Putamen (tissue), 1 donor: ENCODE data around the gene FANCD2OS.
A peak's percentile ranks its signal among the peaks of the same experiment; 100 is the strongest.
"Not testable (repeated sequence)": the region's sequence is repeated elsewhere in the genome, so short reads cannot be mapped to it uniquely, and the experiment has no call there.

Source experiments
- DNase-seq: peaks from one replicate; pipeline ENCODE4 v3.0.0-alpha.2; 2016; ENCODE audit warnings: low spot score

Gene FANCD2OS

DNA sequence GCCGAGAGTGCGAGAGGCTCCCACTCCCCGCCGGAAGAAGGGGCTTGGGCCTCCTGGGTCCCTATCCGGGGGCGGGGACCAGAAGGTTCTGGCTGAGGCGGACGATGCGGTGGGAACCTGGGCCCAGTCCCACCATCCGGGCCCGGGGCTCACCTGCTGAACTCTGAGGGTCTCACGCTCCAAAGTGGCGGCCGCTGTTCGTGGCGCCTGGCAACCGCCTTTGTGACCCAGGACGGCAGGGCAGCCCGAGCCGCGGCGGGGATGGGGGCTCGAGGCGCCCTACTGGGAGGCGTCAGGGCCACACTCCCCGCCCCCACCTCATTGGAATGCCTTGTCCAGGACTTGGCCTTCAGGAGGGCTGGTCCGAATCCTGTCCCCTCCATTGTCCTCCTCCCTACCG lies at the start of gene FANCD2OS:
TSS of gene FANCD2OS (minus strand) at position 165 of the 400 bp plus-strand sequence. CDS start 3,481 bp downstream, outside the sequence.
- DNase-seq: no peak

DNA sequence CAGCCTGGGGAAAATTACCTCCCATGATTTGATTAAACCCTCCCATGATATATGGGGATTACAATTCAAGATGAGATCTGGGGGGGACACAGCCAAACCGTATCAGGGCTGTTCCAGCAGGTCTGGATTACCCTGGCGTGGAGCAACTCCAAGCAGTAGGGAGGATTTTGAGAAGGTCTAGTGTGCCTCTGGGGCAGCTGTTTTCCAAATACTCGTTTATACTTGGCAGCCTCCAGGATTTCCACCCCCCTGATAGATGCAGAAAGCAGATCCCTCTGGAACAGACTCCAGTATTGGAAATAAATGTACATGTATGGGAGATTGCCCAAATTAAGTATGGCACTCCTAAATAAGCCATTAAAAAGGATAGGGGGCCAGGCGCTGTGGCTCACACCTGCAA lies 49.0 kb upstream of the FANCD2OS start:
- no peak for DNase-seq

DNA sequence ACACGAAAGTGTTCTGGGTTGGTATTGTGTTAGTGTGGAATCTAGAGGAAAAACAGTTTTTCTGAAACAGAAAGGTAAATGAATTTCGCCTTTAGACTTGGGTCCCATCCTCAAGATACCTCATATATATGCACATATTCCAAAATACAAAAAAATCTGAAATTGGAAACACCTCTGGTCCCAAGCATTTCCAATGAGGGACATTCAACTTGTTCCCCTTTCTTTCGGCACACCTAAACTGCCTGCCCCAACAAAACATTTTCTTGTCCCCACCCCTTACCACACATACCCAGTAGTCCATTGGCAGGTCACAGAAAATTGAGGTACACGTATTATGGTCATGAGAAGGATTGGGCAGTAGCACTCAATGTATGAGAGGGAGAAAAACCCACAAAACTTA lies 47.6 kb upstream of the FANCD2OS start:
- no peak for DNase-seq

- DNase-seq: no peak
Measured at GRCh38 chr3:10155123-10155472, 47.0 kb upstream of the FANCD2OS start.

- no peak for DNase-seq
Measured at GRCh38 chr3:10154335-10155122, 46.5 kb upstream of the FANCD2OS start.

GRCh38 chr3:10150987-10151386 lies 42.9 kb upstream of the FANCD2OS start:
- no peak for DNase-seq

GRCh38 chr3:10149226-10149625 lies 41.2 kb upstream of the FANCD2OS start:
- no peak for DNase-seq

DNA sequence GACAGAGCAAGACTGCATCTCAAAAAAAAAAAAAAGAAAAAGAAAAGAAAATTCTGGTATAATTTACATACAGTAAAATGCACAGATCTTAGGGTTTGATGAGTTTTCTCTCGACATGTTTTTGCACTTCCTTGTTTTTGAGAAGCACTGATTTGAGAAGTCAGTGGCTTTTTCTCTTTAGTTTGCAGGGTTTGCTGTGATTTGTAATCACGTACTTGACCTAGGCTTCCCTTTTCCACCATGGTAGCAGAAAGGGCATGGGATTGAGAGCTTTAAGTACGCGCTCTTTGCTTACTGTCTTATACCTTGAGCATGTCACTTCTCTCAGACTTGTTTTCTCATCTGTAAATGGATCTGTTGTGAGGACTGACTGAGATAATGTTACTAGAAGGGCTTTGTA lies 37.6 kb upstream of the FANCD2OS start:
- no peak for DNase-seq

DNA sequence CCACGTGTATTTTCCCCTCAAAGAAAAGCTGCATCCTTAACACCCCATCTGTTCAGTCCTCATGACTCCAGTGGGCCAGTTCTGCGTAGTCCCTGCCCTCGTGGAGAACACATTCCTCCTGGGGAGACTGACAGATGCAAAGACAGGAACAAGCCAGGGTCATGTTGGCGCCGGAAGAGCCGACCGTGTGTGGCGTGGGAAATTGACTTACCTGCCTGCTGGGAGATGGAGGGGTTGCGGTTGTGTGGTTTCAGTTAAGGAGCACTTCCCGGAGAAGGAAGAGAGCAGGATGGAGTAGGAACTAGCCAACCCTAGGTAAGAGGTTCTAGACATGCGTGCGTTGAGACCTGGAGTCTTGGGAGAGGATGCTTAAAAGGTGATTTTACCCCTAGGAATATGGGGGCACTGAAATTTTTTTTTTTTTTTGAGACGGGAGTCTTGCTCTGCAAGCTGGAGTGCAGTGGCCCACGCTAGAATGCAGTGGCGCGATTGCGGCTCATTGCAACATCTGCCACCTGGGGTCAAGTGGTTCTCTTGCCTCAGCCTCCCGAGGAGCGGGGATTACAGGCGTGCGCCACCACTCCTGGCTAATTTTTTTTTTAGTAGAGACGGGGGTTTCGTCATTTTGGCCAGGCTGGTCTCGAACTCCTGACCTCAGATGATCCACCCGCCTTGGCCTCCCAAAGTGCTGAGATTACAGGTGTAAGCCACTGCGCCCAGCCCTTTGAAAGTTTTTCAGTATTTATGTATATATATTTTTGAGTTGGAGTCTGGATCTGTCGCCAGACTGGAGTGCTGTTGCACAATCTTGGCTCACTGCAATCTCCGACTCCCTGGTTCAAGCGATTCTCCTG lies 34.9 kb upstream of the FANCD2OS start:
- no peak for DNase-seq

DNA sequence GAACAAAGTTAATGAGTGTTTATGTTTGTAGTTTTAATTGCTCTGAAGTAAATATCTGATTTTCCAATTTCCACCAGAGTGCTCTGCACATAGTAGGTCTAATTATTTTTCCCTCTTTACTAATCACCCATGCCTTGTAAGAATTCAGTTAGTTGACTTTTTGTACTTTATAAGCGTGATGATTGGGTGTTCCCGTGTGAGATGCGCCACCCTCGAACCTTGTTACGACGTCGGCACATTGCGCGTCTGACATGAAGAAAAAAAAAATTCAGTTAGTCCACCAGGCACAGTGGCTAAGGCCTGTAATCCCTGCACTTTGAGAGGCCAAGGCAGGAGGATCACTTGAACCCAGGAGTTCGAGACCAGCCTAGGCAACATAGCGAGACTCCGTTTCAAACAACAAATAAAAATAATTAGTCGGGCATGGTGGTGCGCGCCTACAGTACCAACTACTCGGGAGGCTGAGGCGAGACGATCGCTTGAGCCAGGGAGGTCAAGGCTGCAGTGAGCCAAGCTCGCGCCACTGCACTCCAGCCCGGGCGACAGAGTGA lies 33.0 kb upstream of the FANCD2OS start:
- no peak for DNase-seq

GRCh38 chr3:10137178-10137577 lies 29.1 kb upstream of the FANCD2OS start:
- DNase-seq: no peak

GRCh38 chr3:10136426-10137005 lies 28.5 kb upstream of the FANCD2OS start:
- no peak for DNase-seq

GRCh38 chr3:10135872-10136271 lies 27.8 kb upstream of the FANCD2OS start:
- not testable (repeated sequence) for DNase-seq

GRCh38 chr3:10122724-10123123 lies 14.7 kb upstream of the FANCD2OS start:
- no peak for DNase-seq

GRCh38 chr3:10121064-10121463 lies 13.0 kb upstream of the FANCD2OS start:
- no peak for DNase-seq

- no peak for DNase-seq
Measured at GRCh38 chr3:10119376-10119775, 11.3 kb upstream of the FANCD2OS start.

DNA sequence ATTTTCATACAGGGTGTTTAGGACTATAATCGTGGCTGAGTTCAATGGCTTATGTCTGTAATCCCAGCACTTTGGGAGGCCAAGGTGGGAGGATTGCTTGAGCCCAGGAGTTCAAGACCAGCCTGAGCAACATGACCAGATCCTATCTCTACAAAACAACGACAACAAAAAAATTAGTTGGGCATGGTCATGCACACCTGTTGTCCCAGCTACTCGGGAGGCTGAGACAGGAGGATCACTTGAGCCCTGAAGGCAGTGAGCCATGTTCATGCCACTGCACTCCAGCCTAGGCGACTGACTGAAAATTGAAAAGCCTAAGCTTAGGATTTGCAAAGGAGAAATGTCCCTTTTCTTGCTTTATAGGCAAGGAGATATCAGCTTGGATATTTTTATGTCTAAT lies 8.9 kb upstream of the FANCD2OS start:
- DNase-seq: no peak

DNA sequence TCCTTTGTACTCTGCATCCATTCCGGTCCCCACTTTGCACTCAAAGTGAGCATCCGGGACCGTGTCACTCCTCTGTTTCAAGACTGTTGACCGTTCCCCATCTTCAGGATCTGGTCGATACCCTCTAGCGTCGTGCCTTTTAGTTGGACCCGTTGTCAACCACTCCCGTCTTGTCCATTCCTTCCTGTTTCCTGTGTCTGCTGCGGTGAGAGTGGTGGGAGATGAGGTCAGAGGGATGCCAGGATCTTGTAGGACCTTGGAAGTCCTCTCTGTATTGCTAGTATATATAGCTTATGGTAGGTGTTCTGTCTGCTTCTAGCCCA lies 8.0 kb upstream of the FANCD2OS start:
- no peak for DNase-seq

GRCh38 chr3:10115326-10116137 lies 7.5 kb upstream of the FANCD2OS start, which contains the start of gene BRK1:
TSS of gene BRK1 (plus strand) at chr3:10115675. CDS start at chr3:10115702, 27 bp downstream.
- peak; percentile 96 for DNase-seq

DNA sequence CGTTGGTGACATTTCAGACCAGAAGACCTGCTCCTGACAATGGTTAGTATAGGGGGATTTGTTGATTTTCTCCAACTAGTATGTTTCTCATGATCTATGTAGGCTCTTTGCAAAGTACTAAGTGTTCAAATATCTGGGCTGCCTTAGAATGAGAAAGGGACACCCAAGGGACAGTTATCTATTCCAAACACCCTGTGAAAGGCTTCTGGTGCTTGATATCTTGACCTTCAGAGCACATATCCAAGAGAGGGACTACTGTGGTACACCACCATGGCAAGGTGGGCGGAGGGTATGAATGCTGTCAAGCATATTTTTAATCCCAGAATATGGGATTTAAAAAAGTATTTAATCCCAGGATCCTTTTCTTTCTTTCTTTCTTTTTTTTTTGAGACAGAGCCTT lies 1.1 kb downstream of the FANCD2OS start:
- no peak for DNase-seq

DNA sequence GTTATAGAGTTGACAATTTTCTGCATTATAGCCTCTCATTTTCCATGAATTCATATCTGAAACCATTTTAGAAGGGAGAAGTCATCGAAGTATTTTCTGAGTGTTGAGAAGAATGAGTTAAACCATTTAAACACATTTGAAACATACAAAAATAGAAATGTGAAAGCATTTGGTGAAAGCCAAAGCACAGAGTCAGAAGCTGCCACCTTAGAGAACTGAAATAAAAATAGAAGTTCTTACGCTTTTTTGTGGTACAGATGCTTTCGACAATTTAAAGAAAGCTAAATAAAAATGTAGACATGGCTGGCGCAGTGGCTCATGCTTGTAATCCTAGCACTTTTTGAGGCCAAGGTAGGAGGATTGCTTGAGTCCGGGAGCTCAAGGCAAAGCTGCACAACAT lies 9.0 kb downstream of the FANCD2OS start:
- no peak for DNase-seq

DNA sequence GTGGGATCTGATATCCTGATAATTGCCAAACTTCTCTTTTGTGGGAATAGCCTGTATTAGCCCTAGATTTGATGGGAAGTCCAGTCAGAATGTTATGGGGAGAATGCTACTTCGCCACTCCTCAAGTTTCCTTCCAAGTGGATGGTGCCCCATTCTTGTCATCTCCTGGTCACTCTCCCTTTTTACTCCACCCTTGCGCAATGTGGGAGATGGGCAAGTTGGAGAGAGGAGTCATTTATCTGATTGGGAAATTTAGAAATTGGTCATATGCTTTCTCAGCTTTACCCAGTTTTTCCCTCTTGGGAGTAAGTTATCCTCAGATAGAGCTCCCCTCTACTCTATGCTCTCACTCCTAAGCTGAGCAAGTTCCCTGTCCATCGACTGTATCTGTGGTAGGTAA lies 14.4 kb downstream of the FANCD2OS start:
- no peak for DNase-seq
